NCI-H1694 treated with DMSO at 0.1 percent for 48 hours (cell line): Measurements from ENCODE around the gene KLF16.
A peak's percentile ranks its signal among the peaks of the same experiment; 100 is the strongest.
"Not testable (repeated sequence)": the region's sequence is repeated elsewhere in the genome, so short reads cannot be mapped to it uniquely, and the experiment has no call there.

ENCODE experiments used
- DNase-seq: peaks from one replicate; lab custom pipeline; 2025; lab: John Stamatoyannopoulos, UW

The KLF16 gene

GRCh38 chr19:1863328-1863637 is at the start of gene KLF16:
Gene KLF16, minus strand, starts transcription at chr19:1863579. Its CDS starts 82 bp downstream, at chr19:1863497.
- DNase-seq: no peak

DNA sequence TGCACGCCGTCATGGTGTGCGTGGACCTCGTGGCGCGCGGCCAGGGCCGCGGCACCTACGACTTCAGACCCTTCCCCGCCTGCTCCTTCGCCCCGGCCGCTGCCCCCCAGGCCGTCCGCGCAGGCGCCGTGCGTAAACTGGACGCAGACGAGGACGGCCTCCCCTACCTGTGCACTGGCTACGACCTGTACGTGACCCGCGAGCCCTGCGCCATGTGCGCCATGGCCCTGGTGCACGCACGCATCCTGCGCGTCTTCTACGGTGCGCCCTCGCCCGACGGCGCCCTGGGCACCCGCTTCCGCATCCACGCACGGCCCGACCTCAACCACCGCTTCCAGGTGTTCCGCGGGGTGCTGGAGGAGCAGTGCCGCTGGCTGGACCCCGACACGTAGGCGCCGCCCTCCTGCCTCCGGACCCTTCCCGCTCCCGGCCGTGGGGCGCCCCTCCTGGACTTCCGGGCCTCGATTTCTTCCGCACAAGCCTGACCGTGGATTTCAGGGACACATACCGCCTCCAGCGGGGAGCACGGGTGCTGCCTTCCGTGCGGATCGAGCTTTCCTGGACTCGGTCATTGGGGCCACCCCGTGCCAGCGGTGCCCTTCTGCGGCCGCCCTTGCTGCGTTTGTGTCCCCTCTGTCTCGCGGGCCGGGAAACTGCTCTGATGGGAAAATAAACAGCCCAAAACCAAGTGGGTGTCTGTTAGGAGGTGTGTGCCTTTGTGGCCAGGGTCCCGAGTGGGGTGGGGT is 49.6 kb upstream of the KLF16 start:
- no peak for DNase-seq

DNA sequence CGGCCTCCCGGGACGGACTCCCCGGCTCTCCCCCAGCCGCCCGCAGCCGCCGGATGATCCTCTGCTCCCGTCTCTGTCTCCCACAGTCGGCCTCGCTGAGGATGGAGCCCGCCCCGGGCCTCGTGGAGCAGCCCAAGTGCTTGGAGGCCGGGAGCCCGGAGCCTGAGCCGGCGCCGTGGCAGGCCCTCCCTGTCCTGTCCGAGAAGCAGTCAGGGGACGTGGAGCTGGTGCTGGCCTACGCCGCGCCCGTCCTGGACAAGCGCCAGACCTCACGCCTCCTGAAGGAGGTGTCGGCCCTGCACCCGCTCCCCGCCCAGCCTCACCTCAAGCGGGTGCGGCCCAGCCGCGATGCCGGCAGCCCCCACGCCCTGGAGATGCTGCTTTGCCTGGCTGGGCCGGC is 48.6 kb upstream of the KLF16 start:
- no peak for DNase-seq

DNA sequence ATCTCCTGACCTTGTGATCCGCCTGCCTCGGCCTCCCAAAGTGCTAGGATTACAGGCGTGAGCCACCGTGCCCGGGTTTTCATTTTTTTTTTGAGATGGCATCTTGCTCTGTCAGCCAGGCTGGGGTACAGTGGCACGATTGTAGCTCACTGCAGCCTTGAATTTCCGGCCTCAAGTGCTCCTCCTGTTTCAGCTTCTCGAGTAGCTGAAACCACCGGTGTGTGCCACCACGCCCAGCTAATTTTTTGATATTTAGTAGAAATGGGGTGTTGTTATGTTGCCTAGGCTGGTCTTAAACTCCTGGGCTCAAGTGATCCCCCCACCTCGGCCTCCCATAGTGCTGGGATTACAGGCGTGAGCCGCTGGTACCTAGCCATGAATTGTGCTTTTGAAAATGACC is 47.7 kb upstream of the KLF16 start:
- no peak for DNase-seq

DNA sequence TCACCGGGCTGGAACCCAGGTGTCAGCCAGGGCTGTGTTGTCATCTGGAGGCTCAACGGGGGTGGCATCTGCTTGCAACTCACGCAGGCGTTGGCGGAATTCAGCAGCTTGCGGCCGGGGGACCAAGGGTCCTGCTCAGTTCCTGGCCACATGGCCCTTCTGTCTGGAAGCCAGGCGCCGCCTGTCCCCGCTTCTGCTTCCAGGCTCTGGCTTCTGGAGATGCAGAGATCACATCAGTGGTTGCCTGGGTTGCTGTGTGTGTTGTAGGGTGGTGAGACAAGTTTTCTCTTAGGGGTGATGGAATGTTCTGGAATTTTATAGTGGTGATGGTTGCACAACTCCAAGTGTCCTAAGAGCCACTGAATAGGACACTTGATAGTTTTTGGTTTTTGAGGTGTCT is 46.8 kb upstream of the KLF16 start:
- DNase-seq: no peak

GRCh38 chr19:1909761-1910080 is 46.3 kb upstream of the KLF16 start:
- no peak for DNase-seq

GRCh38 chr19:1908364-1908678 is 44.9 kb upstream of the KLF16 start:
- no peak for DNase-seq

DNA sequence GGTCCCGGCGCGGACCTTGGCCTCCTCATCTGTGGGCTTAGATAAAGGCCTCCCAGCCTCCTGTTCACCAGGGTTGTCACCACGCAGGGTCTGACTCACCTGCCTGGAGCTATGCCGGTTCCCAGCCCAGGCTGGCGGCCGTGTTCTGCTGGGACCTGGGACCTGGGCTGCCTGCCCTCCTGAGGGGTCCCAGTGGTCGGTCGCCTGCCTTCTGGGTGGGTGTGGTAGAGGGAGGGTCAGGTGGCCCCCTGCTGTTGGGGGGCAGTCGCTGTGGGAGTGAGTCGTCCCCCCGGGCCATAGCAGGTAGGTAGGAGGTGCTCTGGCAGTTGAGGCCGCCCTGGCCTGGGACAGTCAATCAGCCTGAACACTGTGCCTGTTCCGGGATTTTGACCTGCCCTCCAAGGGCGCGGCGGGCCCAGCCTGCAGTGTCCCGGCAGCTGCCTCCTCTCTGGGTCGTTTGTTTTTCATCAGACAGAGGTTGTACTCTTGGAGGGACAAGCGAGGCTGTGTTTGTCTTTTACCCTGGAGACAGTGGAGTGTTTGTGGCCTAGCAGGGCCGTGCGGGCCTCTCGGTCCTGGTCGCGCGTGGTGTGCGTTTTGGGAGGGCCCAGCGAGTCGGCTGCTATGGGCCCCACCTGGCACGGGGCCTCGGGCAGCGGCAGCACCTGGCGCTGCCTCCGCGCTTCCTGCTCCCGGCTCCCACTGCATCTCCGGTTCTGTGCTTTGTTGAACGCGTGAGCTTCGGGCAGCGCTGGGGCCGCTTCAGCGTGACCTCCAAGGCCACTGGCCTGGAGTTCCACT is 44.4 kb upstream of the KLF16 start:
- DNase-seq: no peak

GRCh38 chr19:1906985-1907562 is 43.7 kb upstream of the KLF16 start:
- DNase-seq: no peak

DNA sequence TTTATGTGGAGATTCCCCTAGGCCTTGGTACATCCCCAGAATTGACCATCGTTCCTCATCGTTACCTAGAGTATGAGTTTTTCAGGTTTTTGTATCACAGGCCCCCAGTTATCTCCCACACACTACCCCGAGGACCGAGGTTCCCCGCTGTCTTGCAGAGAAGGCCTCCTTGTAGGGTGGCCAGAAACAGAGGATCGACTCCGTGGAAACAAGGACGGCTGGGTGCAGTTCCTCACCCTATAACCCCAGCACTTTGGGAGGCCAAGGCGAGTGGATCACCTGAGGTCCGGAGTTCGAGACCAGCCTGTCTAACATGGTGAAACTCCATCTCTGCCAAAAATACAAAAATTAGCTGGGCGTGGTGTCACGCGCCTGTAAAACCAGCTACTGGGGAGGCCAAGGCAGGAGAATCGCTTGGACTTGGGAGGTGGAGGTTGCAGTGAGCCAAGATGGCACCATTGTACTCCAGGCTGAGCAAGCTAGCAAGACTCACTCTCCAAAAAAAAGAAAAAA is 42.5 kb upstream of the KLF16 start:
- DNase-seq: no peak

GRCh38 chr19:1905110-1905862 is 41.9 kb upstream of the KLF16 start, which contains the start of the genes ADAT3 and SCAMP4:
Gene ADAT3, plus strand, starts transcription at chr19:1905399. Its CDS starts 6,649 bp downstream, at chr19:1912048.
Gene SCAMP4, plus strand, starts transcription at chr19:1905399. Its CDS starts 9,621 bp downstream, at chr19:1915020.
- peak; percentile 89 for DNase-seq

GRCh38 chr19:1904860-1905109 is 41.4 kb upstream of the KLF16 start:
- no peak for DNase-seq

DNA sequence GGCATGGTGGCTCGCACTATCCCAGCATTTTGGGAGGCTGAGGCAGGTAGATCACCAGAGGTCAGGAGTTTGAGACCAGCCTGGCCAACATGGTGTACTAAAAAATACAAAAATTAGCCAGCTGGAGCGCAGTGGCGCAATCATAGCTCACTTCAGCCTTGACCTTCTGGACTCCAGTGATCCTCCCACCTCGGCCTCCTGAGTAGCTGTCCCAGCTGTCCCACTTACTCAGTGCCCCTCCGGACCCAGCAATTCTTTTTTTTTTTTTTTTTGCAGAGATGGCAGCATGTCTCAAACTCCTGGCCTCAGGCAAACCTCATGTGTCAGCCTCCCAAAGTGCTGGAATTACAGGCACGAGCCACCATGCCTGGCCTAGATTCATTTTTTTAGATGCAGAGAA is 39.5 kb upstream of the KLF16 start:
- DNase-seq: no peak

GRCh38 chr19:1901940-1902404 is 38.6 kb upstream of the KLF16 start:
- DNase-seq: no peak

GRCh38 chr19:1896508-1896907 is 33.1 kb upstream of the KLF16 start:
- no peak for DNase-seq

DNA sequence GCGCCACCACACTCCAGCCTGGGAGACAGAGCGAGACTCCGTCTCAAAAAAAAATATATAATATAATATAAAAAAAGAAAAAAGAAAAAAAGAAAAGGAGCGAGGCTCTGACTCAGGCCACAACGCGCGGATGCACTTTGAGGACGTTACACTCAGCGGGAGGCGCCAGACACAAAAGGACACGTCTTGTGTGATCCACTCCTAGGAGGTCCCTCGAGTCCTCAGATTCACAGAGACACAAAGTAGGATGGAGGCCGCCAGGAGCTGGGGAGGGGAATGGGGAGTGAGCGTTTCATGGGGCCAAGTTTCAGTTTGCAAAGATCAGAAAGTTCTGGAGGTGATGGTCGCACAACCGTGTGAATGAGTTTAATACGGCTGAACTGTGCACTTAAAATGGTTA is 30.4 kb upstream of the KLF16 start:
- DNase-seq: no peak

DNA sequence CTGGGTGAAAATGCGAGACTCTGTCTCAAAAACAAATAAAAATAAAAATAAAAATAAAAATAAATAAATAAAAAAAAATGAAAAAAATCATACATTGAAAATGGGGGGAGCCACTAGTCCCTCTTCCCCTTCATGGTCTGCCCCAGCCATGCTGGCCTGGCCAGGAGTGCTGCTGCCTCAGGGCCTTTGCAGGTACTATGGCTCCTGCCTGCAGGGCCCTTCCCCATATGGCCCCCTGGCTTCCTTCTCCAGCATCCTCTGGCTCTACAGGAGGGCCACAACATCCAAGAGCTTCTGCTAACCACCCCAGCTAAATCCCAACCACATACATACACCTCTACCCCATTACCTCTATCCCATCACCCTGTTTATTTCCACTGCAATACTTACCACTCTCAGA is 26.5 kb upstream of the KLF16 start:
- DNase-seq: no peak

- no peak for DNase-seq
These were observed 25.0 kb upstream of the KLF16 start for GRCh38 chr19:1888385-1888784.

- DNase-seq: not testable (repeated sequence)
These were observed 23.0 kb upstream of the KLF16 start for GRCh38 chr19:1886360-1886759.

DNA sequence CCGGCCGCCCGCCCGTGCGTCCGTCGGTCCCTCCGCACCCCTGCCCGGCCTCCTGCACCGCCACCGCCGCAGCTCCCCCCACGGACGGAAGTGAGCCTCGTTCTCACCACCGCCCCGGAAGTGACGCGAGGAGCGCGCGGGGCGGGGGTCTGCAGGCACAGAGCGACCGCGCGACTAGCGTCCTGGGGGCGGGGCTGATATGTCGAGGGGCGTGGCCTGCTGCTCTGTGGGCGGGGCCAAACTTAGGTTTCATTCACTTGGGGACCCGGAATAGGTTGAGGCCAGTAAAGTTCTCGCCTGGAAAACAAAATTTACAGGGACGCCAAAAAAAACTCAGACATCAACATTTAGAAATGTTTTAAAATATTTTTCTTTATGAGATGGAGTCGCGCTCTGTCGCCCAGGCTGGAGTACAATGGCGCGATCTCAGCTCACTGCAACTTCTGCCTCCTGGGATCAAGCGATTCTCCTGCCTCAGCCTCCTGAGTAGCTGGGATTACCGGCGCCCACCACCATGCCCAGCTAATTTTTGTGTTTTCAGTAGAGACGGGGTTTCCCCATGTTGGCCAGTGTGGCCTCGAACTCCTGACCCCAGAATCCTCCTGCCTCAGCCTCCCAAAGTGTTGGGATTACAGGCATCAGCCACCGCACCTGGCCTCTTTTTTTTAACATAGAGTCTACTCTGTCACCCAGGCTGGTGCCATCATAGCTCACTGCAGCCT is 22.2 kb upstream of the KLF16 start, which contains the start of gene ABHD17A:
Gene ABHD17A (minus strand): TSS at position 99 of the 722 bp plus-strand sequence. CDS start 3,930 bp downstream, outside the sequence.
- DNase-seq: peak; percentile 53

DNA sequence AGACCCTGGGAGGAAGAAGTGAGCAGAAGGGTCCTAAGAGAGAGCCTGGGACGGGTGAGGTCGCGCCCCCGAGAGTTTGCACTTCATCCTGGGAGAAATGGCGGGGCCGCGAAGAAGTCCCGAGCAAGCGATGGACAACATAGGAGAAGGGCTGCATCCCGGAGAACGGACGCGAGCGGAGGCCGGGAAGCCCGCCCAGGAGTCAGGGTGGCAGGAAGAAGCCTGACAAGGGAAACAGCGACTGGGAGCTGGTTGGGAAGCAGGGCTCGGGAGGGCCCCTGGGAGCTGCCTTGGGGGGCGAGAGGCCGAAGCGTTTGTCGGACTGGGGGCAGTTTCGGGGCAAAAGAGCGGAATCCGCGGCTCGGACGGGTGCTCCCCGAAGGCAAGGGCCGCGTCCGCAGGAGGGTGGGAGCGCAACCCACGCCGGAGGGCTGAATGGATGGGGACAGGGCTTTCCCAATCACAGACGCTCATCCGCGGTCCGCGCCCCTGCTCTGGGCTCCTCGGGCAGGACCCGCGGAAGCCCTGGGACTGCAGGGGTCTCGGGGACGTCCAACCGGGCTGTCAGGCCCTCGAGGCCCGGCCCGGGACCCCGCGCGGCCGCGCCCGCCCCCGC is 21.4 kb upstream of the KLF16 start:
- no peak for DNase-seq
